HepG2 (cell line): ENCODE results near the gene GGT7. TPM values are rescaled to one million over a fixed set of nuclear protein-coding genes. Genes with fewer than 3 reads are reported as not detected.
A peak's percentile ranks its signal among the peaks of the same experiment; 100 is the strongest.

ENCODE experiments used
- ARNT2 ChIP-seq: sonication (generic); formaldehyde crosslinking; IDR thresholded peaks from 2 replicates; pipeline ENCODE4 v1.8.0; 2022; ENCODE audit warnings: mild to moderate bottlenecking, low read depth, missing genetic modification reagents, moderate library complexity
- ATRX ChIP-seq: sonication (generic); formaldehyde crosslinking; IDR thresholded peaks from 2 replicates; pipeline ENCODE4 v1.4.0; 2020; ENCODE audit warnings: missing genetic modification reagents, borderline replicate concordance
- DZIP1 ChIP-seq: sonication (generic); formaldehyde crosslinking; IDR thresholded peaks from 2 replicates; pipeline ENCODE4 v1.5.0; 2020; ENCODE audit warnings: mild to moderate bottlenecking, missing genetic modification reagents
- EED ChIP-seq: sonication (generic); formaldehyde crosslinking; IDR thresholded peaks from 2 replicates; pipeline ENCODE4 v1.5.0; 2020; ENCODE audit warnings: mild to moderate bottlenecking, missing genetic modification reagents
- GATAD2A ChIP-seq: IDR thresholded peaks from 2 replicates; pipeline ENCODE4 v1.6.1; 2016
- HDAC2 ChIP-seq: sonication (generic); formaldehyde crosslinking; IDR thresholded peaks from 2 replicates; pipeline ENCODE4 v1.4.0; 2020; ENCODE audit warnings: missing genetic modification reagents
- KLF13 ChIP-seq: sonication (generic); formaldehyde crosslinking; IDR thresholded peaks from 2 replicates; pipeline ENCODE4 v1.4.0; 2020; ENCODE audit warnings: mild to moderate bottlenecking, missing genetic modification reagents
- PATZ1 ChIP-seq: sonication (generic); formaldehyde crosslinking; IDR thresholded peaks from 2 replicates; pipeline ENCODE4 v1.4.0; 2020; ENCODE audit warnings: missing genetic modification reagents
- TERF1 ChIP-seq: sonication (generic); formaldehyde crosslinking; IDR thresholded peaks from 2 replicates; pipeline ENCODE4 v1.8.0; 2022; ENCODE audit warnings: mild to moderate bottlenecking, missing genetic modification reagents, moderate library complexity
- TOE1 ChIP-seq: sonication (generic); formaldehyde crosslinking; IDR thresholded peaks from 2 replicates; pipeline ENCODE4 v1.4.0; 2020; ENCODE audit warnings: mild to moderate bottlenecking, missing genetic modification reagents
- TRAFD1 ChIP-seq: sonication (generic); formaldehyde crosslinking; IDR thresholded peaks from 2 replicates; pipeline ENCODE4 v1.5.1; 2020; ENCODE audit warnings: missing genetic modification reagents, mild to moderate bottlenecking, borderline replicate concordance
- ZMAT5 ChIP-seq: sonication (generic); formaldehyde crosslinking; IDR thresholded peaks from 2 replicates; pipeline ENCODE4 v1.5.0; 2020; ENCODE audit warnings: mild to moderate bottlenecking, low read depth, missing genetic modification reagents, borderline replicate concordance
- ZNF256 ChIP-seq: sonication (generic); formaldehyde crosslinking; conservative IDR thresholded peaks from 2 replicates; pipeline ENCODE4 v1.4.0; 2020; ENCODE audit warnings: missing genetic modification reagents
- ZNF317 ChIP-seq: sonication (generic); formaldehyde crosslinking; IDR thresholded peaks from 2 replicates; pipeline ENCODE4 v1.5.0; 2020; ENCODE audit warnings: mild to moderate bottlenecking, missing genetic modification reagents
- ZNF576 ChIP-seq: sonication (generic); formaldehyde crosslinking; IDR thresholded peaks from 2 replicates; pipeline ENCODE4 v1.4.0; 2020; ENCODE audit warnings: mild to moderate bottlenecking, missing genetic modification reagents
- ZNF616 ChIP-seq: sonication (generic); formaldehyde crosslinking; IDR thresholded peaks from 2 replicates; pipeline ENCODE4 v1.5.0; 2020; ENCODE audit warnings: low read depth, mild to moderate bottlenecking, missing genetic modification reagents
- polyA plus RNA-seq, 8 experiments: library from polyadenylated mRNA; depleted of rRNA in 3 of 8; stranded (reverse) in 7 of 8; unstranded in 1 of 8; fragments of >200 nt; fragmentation: Illumina TruSeq in 4 of 8; extraction: Trizol in 4 of 8; gene quantifications; 2 replicates each; pipeline versions ENCODE4 v1.2.1 to v1.2.3, GENCODE V29; 2011 to 2016; ENCODE audit warnings: low read depth in 4 of 8, missing spikeins in 1 of 8, mixed read lengths in 1 of 8; ENCODE audit not compliant: insufficient read depth in 1 of 8
- total RNA-seq, 5 experiments: library from RNA; depleted of rRNA; stranded (reverse); fragments of >200 nt; fragmentation: Illumina TruSeq; extraction: Trizol; gene quantifications; 2 replicates each; pipeline ENCODE4 v1.2.3, GENCODE V29; 2016; ENCODE audit warnings: low read depth in 1 of 5

The GGT7 gene
- total and polyA plus RNA-seq, 2 of the 13 experiments (the other 11 are each of a cell fraction or from before 2014, with no cell fraction given), result 6.6 to 23.0 TPM

GRCh38 chr20:34872622-34873224 is at the start of gene GGT7 (continued):
- peak; percentile 71; the same call in 1 of the 2 replicates for TF ChIP-seq KLF13 (CRISPR knock-in tag)
- TF ChIP-seq ZNF616 (CRISPR knock-in tag), result peak; percentile 73
- TF ChIP-seq GATAD2A, result peak; percentile 85
- peak; percentile 91; the same call in 1 of the 2 replicates for TF ChIP-seq DZIP1 (CRISPR knock-in tag)
- TF ChIP-seq ZNF317 (CRISPR knock-in tag), result peak; percentile 85; the same call in 1 of the 2 replicates
- peak; percentile 74; the same call in 1 of the 2 replicates for TF ChIP-seq TOE1 (CRISPR knock-in tag)
- peak; percentile 89 for TF ChIP-seq HDAC2 (CRISPR knock-in tag)
- peak; percentile 96 for TF ChIP-seq ARNT2 (CRISPR knock-in tag)
- TF ChIP-seq ZNF256 (CRISPR knock-in tag), result 0 out of 2 replicates have a peak, but pooled peaks have one; percentile 42
- TF ChIP-seq TERF1 (CRISPR knock-in tag), result no peak
- TF ChIP-seq PATZ1 (CRISPR knock-in tag), result peak; percentile 99
- no peak for TF ChIP-seq ATRX (CRISPR knock-in tag)
- TF ChIP-seq EED (CRISPR knock-in tag), result peak; percentile 49; the same call in 1 of the 2 replicates
- TF ChIP-seq TRAFD1, result peak; percentile 87; the same call in 1 of the 2 replicates
- TF ChIP-seq ZMAT5 (CRISPR knock-in tag), result no peak
- TF ChIP-seq ZNF576 (CRISPR knock-in tag), result peak; percentile 91
